CD14-positive monocyte (primary cell): ENCODE results near the gene SH3YL1. TPM values are rescaled to one million over a fixed set of nuclear protein-coding genes. Genes with fewer than 3 reads are reported as not detected.

Experiments used
- DNase-seq, 3 donors: peaks; one replicate each; pipeline ENCODE4 v3.0.0-alpha.2; 2011 to 2022
- H2AFZ ChIP-seq: 2 replicates; pipeline ENCODE4 v1.6.0; 2012; ENCODE audit warnings: mild to moderate bottlenecking, low read depth, low read length, inconsistent platforms; ENCODE audit not compliant: insufficient read depth, poor library complexity, severe bottlenecking
- H3K27ac ChIP-seq, 2 donors: 1 replicate in 1 of 2; 2 replicates in 1 of 2; pipeline ENCODE4 v1.5.1; 2012 to 2013; ENCODE audit warnings: low read length in 2 of 2, control low read depth in 1 of 2, inconsistent platforms in 1 of 2, low read depth in 1 of 2, mild to moderate bottlenecking in 1 of 2
- H3K27me3 ChIP-seq, 2 donors: one replicate each; pipeline versions ENCODE4 v1.6.0 to v1.6.1; 2011 to 2013; ENCODE audit warnings: low read length in 2 of 2; ENCODE audit not compliant: control insufficient read depth in 2 of 2, insufficient read depth in 2 of 2
- H3K36me3 ChIP-seq, 2 donors: replicated peaks in 1 of 2; 1 replicate in 1 of 2; 2 replicates in 1 of 2; pipeline versions ENCODE4 v1.5.1 to v1.6.1; 2012 to 2013; ENCODE audit warnings: low read length in 2 of 2, control low read depth in 1 of 2, inconsistent platforms in 1 of 2, mild to moderate bottlenecking in 1 of 2; ENCODE audit not compliant: insufficient read depth in 2 of 2, control insufficient read depth in 1 of 2
- H3K4me1 ChIP-seq, 2 donors: 1 replicate in 1 of 2; 2 replicates in 1 of 2; pipeline versions ENCODE4 v1.5.1 to v1.6.1; 2012 to 2013; ENCODE audit warnings: low read length in 2 of 2, control low read depth in 1 of 2, inconsistent platforms in 1 of 2, mild to moderate bottlenecking in 1 of 2, moderate library complexity in 1 of 2; ENCODE audit not compliant: insufficient read depth in 2 of 2, control insufficient read depth in 1 of 2
- H3K4me2 ChIP-seq: replicated peaks from 2 replicates; pipeline ENCODE3; 2012; ENCODE audit warnings: low read length, moderate library complexity, mild to moderate bottlenecking; ENCODE audit not compliant: poor library complexity, severe bottlenecking; ENCODE audit errors: extremely low read depth
- H3K4me3 ChIP-seq, 3 experiments: fragments of 200-600 bp in 1 of 3; sonication (generic) in 1 of 3; replicated peaks in 1 of 3; 1 replicate in 2 of 3; 2 replicates in 1 of 3; pipeline ENCODE4 v1.5.1; 2011 to 2013; ENCODE audit warnings: low read length in 3 of 3, mild to moderate bottlenecking in 3 of 3, control low read depth in 2 of 3, low read depth in 2 of 3, inconsistent platforms in 1 of 3, moderate library complexity in 1 of 3
- H3K79me2 ChIP-seq: 2 replicates; pipeline ENCODE4 v1.6.0; 2012; ENCODE audit warnings: mild to moderate bottlenecking, control low read depth, inconsistent platforms, low read length, moderate library complexity; ENCODE audit not compliant: insufficient read depth
- H3K9ac ChIP-seq: 2 replicates; pipeline ENCODE4 v1.6.0; 2017; ENCODE audit warnings: low read length, mild to moderate bottlenecking; ENCODE audit not compliant: insufficient read depth, poor library complexity, severe bottlenecking
- H3K9me3 ChIP-seq, 2 donors: replicated peaks in 1 of 2; 1 replicate in 1 of 2; 2 replicates in 1 of 2; pipeline versions ENCODE4 v1.5.1 to v1.6.1; 2012 to 2013; ENCODE audit warnings: low read length in 2 of 2, control low read depth in 1 of 2; ENCODE audit not compliant: control insufficient read depth in 1 of 2, insufficient read depth in 1 of 2
- H4K20me1 ChIP-seq: 2 replicates; pipeline ENCODE4 v1.6.0; 2012; ENCODE audit warnings: mild to moderate bottlenecking, low read length, control low read depth, moderate library complexity; ENCODE audit not compliant: insufficient read depth
- H3K27ac Mint-ChIP-seq, 7 donors: one replicate each; pipeline ENCODE4 v1.8.0; 2020; ENCODE audit warnings: mild to moderate bottlenecking in 7 of 7, mixed read lengths in 7 of 7, moderate library complexity in 6 of 7, inconsistent platforms in 2 of 7
- H3K27me3 Mint-ChIP-seq, 3 donors: one replicate each; pipeline ENCODE4 v1.8.0; 2021 to 2022; ENCODE audit warnings: low read depth in 3 of 3, mild to moderate bottlenecking in 3 of 3, mixed read lengths in 3 of 3, moderate library complexity in 3 of 3, inconsistent platforms in 1 of 3
- H3K36me3 Mint-ChIP-seq, 2 donors: one replicate each; pipeline ENCODE4 v1.8.0; 2020; ENCODE audit warnings: mixed read lengths in 2 of 2, inconsistent platforms in 1 of 2, mild to moderate bottlenecking in 1 of 2
- H3K4me1 Mint-ChIP-seq: one replicate; pipeline ENCODE4 v1.8.0; 2020; ENCODE audit warnings: mild to moderate bottlenecking, mixed read lengths
- H3K4me3 Mint-ChIP-seq, 2 donors: one replicate each; pipeline ENCODE4 v1.8.0; 2020; ENCODE audit warnings: mild to moderate bottlenecking in 2 of 2, mixed read lengths in 2 of 2, moderate library complexity in 1 of 2
- H3K9me3 Mint-ChIP-seq, 7 donors: one replicate each; pipeline ENCODE4 v1.8.0; 2020 to 2022; ENCODE audit warnings: mixed read lengths in 7 of 7, mild to moderate bottlenecking in 6 of 7, moderate library complexity in 6 of 7, inconsistent platforms in 2 of 7
- WGBS: methylation state at CpG from one replicate; pipeline ENCODE4 v1.1.5; 2013; ENCODE audit warnings: missing lambda C conversion rate; ENCODE audit not compliant: insufficient coverage; 5-methylcytosine and 5-hydroxymethylcytosine counted together
- intact Hi-C, 2 donors: fragments of 100-400 bp; cut with micrococcal nuclease; formaldehyde crosslinking; loops; one replicate each; pipeline versions ENCODE4 v1.15.0 to v1.15.1; 2023
- polyA plus RNA-seq, 3 donors: library from polyadenylated mRNA; depleted of rRNA in 1 of 3; unstranded in 2 of 3; stranded (reverse) in 1 of 3; fragments of 300-500 nt in 2 of 3; fragments of >200 nt in 1 of 3; fragmentation: Illumina TruSeq in 2 of 3; gene quantifications; 1 replicate in 2 of 3; 2 replicates in 1 of 3; pipeline ENCODE4 v1.2.3, GENCODE V29; 2012 to 2021
- TF ChIP-seq, protein P1 (sequence below): fragments of 200-600 bp; IDR thresholded peaks from one replicate; pipeline ENCODE4 v1.8.0; 2022; ENCODE audit warnings: antibody characterized with exemption, mild to moderate bottlenecking

SH3YL1 gene
- polyA plus RNA-seq, 3 donors = 2.4 to 11.7 (median 4.0) TPM

DNA sequence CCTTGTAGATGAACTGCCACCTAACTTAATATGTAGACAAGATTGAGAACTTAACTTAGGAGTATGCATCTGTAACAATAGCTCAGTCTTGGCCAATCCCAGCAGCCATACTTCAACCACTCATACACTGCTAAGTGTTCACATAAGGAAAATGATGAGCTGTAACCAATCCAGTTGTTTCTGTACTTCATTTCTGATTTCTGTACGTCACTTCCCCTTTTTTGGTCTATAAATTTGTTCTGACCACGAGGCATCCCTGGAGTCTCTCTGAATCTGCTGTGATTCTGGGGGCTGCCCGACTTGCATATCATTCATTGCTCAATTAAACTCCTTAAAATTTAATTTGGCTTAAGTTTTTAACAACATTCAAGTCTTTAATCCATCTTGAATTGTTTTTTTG, 6.4 kb downstream of the SH3YL1 start:
- Mint-ChIP-seq H3K27me3 (peaks cover 0 to 3% (median 2%) of the 10 kb centered on the region in 3 donors), H3K9me3 (peaks cover 2 to 25% (median 19%) of the 10 kb centered on the region in 7 donors), H3K4me3 (no peak overlapping the region), H3K36me3 (peaks cover 0 to 8% of the 10 kb centered on the region in 2 donors), H3K27ac (no peak overlapping the region), H3K4me1 (no peaks in the 10 kb centered on the region)
- Histone ChIP-seq H4K20me1 (no peaks in the 10 kb centered on the region), H3K27me3 (no peaks in the 10 kb centered on the region), H3K9me3 (peaks cover 14 to 15% of the 10 kb centered on the region in 2 donors), H3K27ac (no peak overlapping the region), H3K4me1 (no peaks in the 10 kb centered on the region), H3K36me3 (no peaks in the 10 kb centered on the region), H3K9ac (no peak overlapping the region), H3K79me2 (no peaks in the 10 kb centered on the region), H2AFZ (no peak overlapping the region), H3K4me2 (no peak overlapping the region), H3K4me3 (no peak overlapping the region)
- TF ChIP-seq, protein P1, sequence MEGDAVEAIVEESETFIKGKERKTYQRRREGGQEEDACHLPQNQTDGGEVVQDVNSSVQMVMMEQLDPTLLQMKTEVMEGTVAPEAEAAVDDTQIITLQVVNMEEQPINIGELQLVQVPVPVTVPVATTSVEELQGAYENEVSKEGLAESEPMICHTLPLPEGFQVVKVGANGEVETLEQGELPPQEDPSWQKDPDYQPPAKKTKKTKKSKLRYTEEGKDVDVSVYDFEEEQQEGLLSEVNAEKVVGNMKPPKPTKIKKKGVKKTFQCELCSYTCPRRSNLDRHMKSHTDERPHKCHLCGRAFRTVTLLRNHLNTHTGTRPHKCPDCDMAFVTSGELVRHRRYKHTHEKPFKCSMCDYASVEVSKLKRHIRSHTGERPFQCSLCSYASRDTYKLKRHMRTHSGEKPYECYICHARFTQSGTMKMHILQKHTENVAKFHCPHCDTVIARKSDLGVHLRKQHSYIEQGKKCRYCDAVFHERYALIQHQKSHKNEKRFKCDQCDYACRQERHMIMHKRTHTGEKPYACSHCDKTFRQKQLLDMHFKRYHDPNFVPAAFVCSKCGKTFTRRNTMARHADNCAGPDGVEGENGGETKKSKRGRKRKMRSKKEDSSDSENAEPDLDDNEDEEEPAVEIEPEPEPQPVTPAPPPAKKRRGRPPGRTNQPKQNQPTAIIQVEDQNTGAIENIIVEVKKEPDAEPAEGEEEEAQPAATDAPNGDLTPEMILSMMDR = no peak
- WGBS = 40% methylated on average over 1 of the region's 3 CpGs
- intact Hi-C loops = no loop called here
- DNase-seq = peak in 1 of 3 donors; percentile 18

DNA sequence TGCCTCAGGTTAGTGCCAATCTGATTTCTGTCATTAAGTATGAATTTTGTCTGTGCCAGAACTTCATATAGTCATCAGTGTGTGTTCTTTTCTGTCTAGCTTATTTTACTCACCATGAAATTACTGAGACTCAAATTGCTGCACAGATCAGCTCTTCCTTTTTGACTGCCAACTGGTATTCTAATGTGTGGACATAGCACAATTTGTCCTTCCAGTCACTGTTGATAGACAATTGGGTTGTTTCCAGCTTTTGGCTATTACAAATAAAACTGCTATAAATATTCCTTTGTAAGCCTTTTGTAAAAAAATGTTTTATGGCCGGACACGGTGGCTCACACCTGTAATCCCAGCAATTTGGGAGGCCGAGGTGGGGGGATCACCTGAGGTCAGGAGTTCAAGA, 7.7 kb downstream of the SH3YL1 start:
- no peaks in the 10 kb centered on the region for H3K4me1 Mint-ChIP-seq
- no peak overlapping the region for H3K27ac Mint-ChIP-seq
- no peaks in the 10 kb centered on the region for H3K36me3 ChIP-seq
- H3K79me2 ChIP-seq = no peaks in the 10 kb centered on the region
- H3K27me3 Mint-ChIP-seq = peaks cover 0 to 2% (median 2%) of the 10 kb centered on the region in 3 donors
- H3K36me3 Mint-ChIP-seq = peaks cover 3 to 5% of the 10 kb centered on the region in 2 donors
- peaks cover 2 to 23% (median 19%) of the 10 kb centered on the region in 7 donors for H3K9me3 Mint-ChIP-seq
- no peak overlapping the region for H3K4me2 ChIP-seq
- no CpG with 5 or more reads among the region's 3 CpGs for WGBS
- H3K9ac ChIP-seq = no peak overlapping the region
- TF ChIP-seq, protein P1 = no peak
- H3K27ac ChIP-seq = no peak overlapping the region
- H3K27me3 ChIP-seq = no peaks in the 10 kb centered on the region
- DNase-seq = no peak
- no peaks in the 10 kb centered on the region for H4K20me1 ChIP-seq
- no peak overlapping the region for H3K4me3 Mint-ChIP-seq
- H3K4me1 ChIP-seq = no peaks in the 10 kb centered on the region
- peaks cover 14 to 15% of the 10 kb centered on the region in 2 donors for H3K9me3 ChIP-seq
- intact Hi-C loops = no loop called here
- no peak overlapping the region for H2AFZ ChIP-seq
- H3K4me3 ChIP-seq = no peak overlapping the region
